ENCODE results near the gene AOC1.

GRCh38 chr7:150909200-150909995 is 57.1 kb downstream of the AOC1 start:
- no peak for TF ChIP-seq CTCF (conservative IDR thresholded peaks at IDR 0.05; ENCODE audit: low read length)
- no peak for TF ChIP-seq EZH2phosphoT487 (IDR thresholded peaks at IDR 0.05; ENCODE audit: borderline replicate concordance)
